Cardiac ventricle fibroblast (primary cell): ENCODE results near the gene OR6Y1. TPM values are rescaled to one million over a fixed set of nuclear protein-coding genes. Genes with fewer than 3 reads are reported as not detected.

Experiments used
- total RNA-seq: library from RNA; depleted of rRNA; stranded (reverse); fragments of >200 nt; gene quantifications from 2 replicates; pipeline ENCODE4 v1.2.3, GENCODE V29; 2015

The OR6Y1 gene
- not detected in 2 replicates for total RNA-seq

GRCh38 chr1:158554352-158554751 lies at the start of gene OR6Y1:
Gene OR6Y1, minus strand, starts transcription at chr1:158554405. Its CDS starts 6,300 bp downstream, at chr1:158548105.

GRCh38 chr1:158579733-158580132 lies 25.5 kb upstream of the OR6Y1 start, which contains the start of gene OR10X1:
Gene OR10X1, minus strand, starts transcription at chr1:158579899. Its CDS starts 0 bp downstream, at chr1:158579899.

GRCh38 chr1:158570480-158570879 lies 16.3 kb upstream of the OR6Y1 start, which contains the start of gene OR6P1:
Gene OR6P1, minus strand, starts transcription at chr1:158570580. Its CDS starts 6,976 bp downstream, at chr1:158563604.

Other genes with a start within 250 kb of the OR6Y1 start
- not detected in 2 replicates for gene CD1B, start 222.9 kb downstream of the OR6Y1 start, total RNA-seq
- gene CD1E, start 200.5 kb downstream of the OR6Y1 start, total RNA-seq: not detected in 2 replicates
- gene OR10T2, start 154.9 kb downstream of the OR6Y1 start, total RNA-seq: not detected in 2 replicates
- gene OR10K2, start 128.2 kb downstream of the OR6Y1 start, total RNA-seq: not detected in 2 replicates
- gene OR10K1, start 92.6 kb downstream of the OR6Y1 start, total RNA-seq: not detected in 2 replicates
- gene OR10R2, start 82.2 kb downstream of the OR6Y1 start, total RNA-seq: not detected in 2 replicates
- gene OR6P1, start 16.2 kb upstream of the OR6Y1 start, total RNA-seq: not detected in 2 replicates
- gene OR10X1, start 25.5 kb upstream of the OR6Y1 start, total RNA-seq: not detected in 2 replicates
- not detected in 2 replicates for gene OR10Z1, start 50.9 kb upstream of the OR6Y1 start, total RNA-seq
- 0.20 and 0.25 TPM in 2 replicates for gene SPTA1, start 132.3 kb upstream of the OR6Y1 start, total RNA-seq
- not detected in 2 replicates for gene OR6K2, start 146.2 kb upstream of the OR6Y1 start, total RNA-seq
- gene OR6K3, start 166.3 kb upstream of the OR6Y1 start, total RNA-seq: not detected in 2 replicates
- not detected in 2 replicates for gene OR6K6, start 200.3 kb upstream of the OR6Y1 start, total RNA-seq
- gene OR6N1, start 217.8 kb upstream of the OR6Y1 start, total RNA-seq: not detected in 2 replicates
- not detected in 2 replicates for gene OR6N2, start 226.8 kb upstream of the OR6Y1 start, total RNA-seq